NCI-H460 (cell line): ENCODE results near the gene CDK15. TPM values are rescaled to one million over a fixed set of nuclear protein-coding genes. Genes with fewer than 3 reads are reported as not detected.
"Not testable (repeated sequence)": the region's sequence is repeated elsewhere in the genome, so short reads cannot be mapped to it uniquely, and the experiment has no call there.

Experiments used
- DNase-seq: peaks from one replicate; pipeline ENCODE4 v3.0.0-alpha.2; 2016; ENCODE audit warnings: low read depth; ENCODE audit errors: extremely low read depth
- polyA plus RNA-seq: library from polyadenylated mRNA; depleted of rRNA; stranded (reverse); fragments of >200 nt; gene quantifications from 2 replicates; pipeline ENCODE4 v1.2.3, GENCODE V29; 2014; cell fraction: nucleus; rRNA removed
- total RNA-seq: library from RNA; depleted of rRNA; stranded (reverse); fragments of >200 nt; shearing (Covaris generic); gene quantifications from 2 replicates; pipeline ENCODE4 v1.2.3, GENCODE V29; 2014; rRNA removed

The CDK15 gene
- total RNA-seq, result 0.06 TPM in 1 of 2 replicates, not detected in the other
- 0.08 and 0.31 TPM in 2 replicates for polyA plus RNA-seq

DNA sequence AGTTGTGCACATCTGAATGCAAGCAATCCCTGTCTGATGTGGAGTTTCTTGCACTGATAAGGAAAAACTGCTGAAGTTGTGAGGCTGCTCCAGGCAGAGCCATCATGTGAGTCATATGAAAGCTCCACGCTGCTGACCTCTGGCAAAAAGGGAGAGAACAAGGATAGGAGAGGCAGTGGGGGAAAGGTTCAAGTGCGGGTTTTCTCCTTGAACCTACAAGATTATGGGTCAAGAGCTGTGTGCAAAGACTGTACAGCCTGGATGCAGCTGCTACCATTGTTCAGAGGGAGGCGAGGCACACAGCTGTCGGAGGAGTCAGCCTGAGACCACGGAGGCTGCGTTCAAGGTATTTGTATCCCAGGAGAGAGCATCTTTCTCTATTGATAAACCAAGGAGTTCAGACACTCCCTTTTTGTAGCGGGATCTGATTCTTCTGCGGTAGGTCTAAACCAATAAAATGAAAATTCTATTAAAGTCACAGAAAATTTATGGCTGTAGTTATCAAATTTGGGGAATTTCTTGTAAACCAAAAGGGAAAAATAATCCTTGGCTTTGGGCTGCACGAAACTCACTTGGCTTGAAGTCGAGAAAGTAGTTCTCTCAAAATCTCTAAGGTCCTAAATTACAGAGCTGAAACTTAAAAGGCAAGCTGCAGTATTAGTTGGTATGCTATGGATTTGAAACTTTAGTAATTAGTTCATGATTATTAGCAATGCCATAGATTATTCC is at the start of gene CDK15:
CDK15 (plus strand) TSS at position 96 of the 729 bp plus-strand sequence; CDS start at position 224, 128 bp downstream.
- DNase-seq, result no peak

DNA sequence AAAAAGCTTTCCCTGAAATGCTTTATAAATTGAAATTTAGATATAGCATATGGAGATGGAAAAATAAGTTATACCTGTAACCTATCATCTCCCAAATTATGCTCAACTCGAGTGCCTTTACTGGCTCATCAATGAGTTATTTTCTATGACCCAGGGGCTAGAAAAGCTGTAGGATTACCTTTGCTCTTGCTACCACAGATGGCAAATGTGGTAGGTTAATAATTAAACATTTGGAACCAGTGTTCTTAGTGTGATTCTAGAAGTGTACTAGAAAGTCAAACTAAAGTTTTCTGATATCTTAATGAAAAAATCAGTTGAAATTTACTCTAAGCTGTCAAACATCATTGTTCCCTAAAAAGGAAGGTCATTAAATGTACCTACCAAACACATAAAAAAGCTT is 48.1 kb upstream of the CDK15 start:
- no peak for DNase-seq

GRCh38 chr2:201758873-201759272 is 47.5 kb upstream of the CDK15 start:
- no peak for DNase-seq

GRCh38 chr2:201759567-201759966 is 46.8 kb upstream of the CDK15 start:
- no peak for DNase-seq

GRCh38 chr2:201761101-201761500 is 45.2 kb upstream of the CDK15 start:
- no peak for DNase-seq

- DNase-seq, result not testable (repeated sequence)
Measured at GRCh38 chr2:201764469-201764868, 41.9 kb upstream of the CDK15 start.

DNA sequence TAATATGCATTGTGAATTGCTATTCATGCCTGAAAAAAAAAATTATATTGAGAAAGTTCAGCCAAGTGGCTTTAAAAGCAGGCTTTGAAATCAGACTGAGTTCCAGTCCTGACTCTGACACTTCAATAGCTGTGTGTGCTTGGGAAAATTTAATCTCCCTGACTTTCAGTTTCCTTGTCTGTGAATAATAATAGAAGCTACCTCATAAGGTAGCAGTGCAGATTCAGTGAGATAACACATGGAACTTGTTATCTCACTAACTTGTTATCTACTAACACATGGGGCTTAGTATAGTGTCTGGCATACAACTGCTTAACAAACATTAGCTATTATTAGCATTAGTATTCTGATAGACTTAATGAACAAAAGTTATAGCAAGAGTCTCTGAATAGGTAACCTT is 40.5 kb upstream of the CDK15 start:
- DNase-seq, result no peak

DNA sequence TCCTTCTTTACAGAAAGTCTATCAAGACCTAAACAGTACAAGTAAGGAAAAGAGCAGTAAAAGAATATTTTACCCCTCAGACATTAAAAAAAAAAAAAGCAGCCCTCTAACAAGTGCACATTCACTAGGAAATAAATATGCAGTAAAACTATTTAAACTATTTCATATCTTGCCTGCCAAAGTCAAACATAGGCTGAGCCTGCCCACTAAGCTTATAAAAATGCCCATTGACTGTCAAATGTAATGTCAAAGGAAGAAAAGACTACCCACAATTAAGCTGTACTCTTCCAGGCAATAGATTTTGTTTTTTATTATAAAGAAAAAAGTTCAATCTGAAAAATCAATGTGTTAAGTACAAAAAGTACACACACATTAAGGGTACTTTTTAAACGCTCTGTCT is 37.4 kb upstream of the CDK15 start:
- no peak for DNase-seq

- DNase-seq, result no peak
Measured at GRCh38 chr2:201769666-201770373, 36.5 kb upstream of the CDK15 start.

DNA sequence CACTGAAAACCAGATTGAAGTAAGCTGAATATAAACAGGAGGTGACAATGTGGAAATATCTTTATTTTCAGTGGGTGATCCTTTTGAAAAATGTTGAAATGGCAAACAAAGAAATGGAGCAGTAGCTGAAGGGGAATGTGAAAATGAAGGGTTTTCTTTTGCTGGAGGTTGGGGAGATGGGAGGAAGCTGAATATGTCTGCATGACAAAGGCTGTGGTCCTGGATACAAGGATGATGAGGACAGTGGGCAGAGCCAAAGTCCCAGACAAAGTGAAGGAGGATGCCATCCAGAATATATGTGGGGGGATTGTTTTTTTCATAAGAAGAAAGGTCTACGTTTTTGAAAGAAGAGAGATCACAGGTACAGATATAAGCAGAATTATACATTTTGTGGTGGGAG is 32.3 kb upstream of the CDK15 start:
- DNase-seq, result no peak

DNA sequence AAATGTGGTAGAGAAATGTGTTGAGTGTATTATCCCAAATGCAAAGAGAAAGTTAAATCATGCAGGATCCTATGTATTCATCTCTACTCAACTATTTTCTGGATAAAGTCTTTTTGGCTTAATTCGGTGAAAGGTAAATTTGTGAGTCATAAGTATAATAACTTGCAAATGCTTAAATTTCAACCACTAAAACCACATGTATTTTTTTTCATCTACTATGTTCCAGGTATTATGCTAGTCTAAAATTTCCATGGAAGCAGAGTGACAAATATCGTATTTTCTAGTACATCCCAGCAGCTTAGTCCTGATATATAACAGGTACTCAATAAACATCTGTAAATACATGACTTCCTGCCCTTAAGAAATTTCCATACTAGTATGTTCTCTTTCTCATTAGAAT is 31.8 kb upstream of the CDK15 start:
- no peak for DNase-seq

DNA sequence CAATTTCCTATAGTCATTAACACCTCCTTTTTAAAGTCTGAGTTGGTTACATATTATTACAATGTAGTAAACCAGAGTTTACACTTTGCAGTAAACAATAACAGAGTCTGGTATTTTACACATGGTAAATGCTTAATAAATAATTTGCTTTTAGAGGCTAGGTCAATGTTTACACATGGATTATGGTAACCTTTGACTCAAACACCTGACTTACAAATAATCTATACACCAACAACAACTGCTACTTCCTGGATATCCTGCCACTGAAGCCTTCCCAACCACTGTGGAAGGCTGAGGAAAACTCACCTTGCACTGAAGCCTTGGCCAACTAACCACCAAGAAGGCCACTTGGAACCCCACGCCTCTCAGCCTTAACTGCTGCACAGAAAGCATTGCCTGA is 31.0 kb upstream of the CDK15 start:
- DNase-seq, result no peak

GRCh38 chr2:201777043-201777442 is 29.3 kb upstream of the CDK15 start:
- no peak for DNase-seq

DNA sequence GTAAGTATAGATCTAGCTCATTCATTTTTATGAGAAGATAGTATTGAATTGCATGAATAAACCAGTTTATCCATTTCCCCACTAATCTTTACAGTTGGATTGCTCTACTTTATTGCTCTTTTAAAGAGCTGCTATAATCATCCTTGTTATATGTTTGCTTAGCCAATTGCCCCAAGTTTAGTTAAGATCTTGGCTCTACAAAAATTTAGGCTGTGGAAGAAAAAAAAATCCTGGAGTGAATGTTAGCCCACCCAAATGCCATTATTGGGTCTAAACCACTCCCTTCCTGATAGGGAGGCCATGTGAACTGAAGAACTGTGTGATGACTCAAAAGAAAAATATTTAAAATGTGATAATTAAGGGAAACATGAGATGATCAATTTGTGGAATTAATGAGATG is 28.5 kb upstream of the CDK15 start:
- no peak for DNase-seq

DNA sequence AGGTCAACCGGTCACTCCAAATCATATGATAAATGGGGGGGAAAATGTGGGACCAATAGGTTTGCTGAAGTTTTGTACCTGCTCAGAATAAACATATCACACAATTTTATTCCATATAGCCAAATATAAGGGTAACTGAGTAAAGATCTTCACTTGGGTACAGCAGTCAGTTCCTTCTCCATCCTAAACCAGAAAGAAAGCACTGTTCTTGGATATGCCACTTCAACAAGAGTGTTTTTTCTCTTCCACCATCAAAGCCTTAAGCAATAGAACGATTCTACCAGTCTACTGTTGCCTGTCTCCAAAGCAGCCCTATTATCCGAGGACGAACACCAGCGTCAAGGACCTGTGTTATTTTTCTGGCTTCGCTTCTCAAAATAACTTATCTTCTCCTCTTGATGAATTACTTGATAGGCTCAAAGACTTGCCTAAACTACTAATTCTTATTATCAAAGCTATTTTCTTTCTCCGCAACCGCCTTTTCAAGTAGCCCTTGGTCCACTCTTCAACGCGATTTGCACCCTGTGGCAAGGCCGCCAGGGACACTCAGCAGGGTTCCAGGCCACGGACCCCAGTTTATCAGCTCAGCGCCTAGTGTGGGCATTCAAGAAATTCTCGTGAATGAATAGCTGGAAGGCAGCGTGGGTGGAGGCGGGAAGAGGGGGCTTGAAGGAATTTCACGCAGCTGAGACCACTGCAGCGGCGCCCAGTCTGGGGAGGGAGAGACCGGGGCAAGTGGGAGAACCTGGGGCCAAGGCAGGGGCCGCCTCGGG is 26.2 kb upstream of the CDK15 start:
- no peak for DNase-seq

DNA sequence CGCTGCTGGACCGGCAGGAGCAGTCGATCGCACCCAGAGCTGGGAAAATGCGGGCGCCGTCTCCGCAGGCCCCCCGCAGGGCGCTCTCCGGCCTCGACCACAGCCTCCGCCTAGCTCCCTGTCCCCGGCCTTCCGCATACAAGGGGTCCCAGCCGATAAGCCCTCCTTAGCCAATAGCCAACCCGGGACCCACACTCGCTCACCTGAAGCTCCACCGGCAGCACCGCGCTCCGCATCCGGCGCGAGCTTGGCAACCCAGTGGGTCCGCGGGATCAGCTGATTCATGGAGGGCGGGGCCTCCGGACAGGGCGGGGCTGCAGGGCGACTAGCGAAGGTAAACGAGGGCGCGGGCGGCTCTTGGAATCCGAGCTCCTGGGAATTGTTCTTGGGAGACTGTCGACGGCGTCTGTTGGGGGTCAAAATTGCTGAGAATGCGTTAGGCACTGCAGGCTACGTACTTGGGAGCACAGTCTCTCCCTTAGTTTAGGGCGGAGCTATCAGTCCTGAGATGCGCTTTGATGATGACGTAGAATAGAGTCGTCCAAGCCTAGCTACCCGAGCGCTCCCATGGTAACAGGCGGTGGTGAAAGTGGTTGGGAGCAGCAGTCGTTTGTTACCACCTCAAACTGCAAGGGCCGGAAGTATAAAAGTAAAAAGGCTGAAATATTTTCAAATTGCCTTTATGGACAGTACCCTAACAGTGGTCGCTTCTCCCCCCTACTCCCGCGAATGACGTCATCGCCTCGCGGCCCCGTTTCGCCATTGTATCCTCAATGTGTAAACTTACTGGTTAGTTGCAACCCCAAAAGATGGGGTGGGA is 25.5 kb upstream of the CDK15 start, which contains the start of gene ALS2:
ALS2 (minus strand) TSS at position 260 of the 820 bp plus-strand sequence. CDS start 12,048 bp downstream, outside the sequence.
- peak; percentile 99 for DNase-seq

DNA sequence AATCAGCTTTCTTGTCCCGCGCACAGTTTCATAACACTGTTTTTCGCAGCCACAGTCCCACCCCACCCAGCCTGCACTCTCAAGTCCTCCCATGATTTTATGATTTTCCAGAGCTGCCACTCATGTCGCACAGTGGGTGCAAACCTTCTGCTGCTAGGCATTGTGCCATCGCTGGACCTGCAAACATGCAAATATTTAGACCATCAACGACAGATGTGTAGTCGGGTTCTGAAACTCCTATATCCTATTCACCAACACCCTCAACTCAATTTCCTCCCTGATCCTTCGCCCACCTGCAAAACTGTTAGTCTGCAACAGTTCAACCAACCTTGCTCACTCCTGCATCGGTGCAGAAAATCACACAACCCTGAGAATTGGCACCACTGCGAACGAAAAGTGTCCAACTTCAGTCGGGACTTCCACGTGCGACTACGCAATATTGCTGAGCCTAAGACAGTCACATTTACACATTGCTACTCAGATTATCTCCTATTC is 24.7 kb upstream of the CDK15 start:
- DNase-seq, result no peak

- DNase-seq, result no peak
Measured at GRCh38 chr2:201784563-201784962, 21.8 kb upstream of the CDK15 start.

- DNase-seq, result no peak
Measured at GRCh38 chr2:201785135-201785534, 21.2 kb upstream of the CDK15 start.

DNA sequence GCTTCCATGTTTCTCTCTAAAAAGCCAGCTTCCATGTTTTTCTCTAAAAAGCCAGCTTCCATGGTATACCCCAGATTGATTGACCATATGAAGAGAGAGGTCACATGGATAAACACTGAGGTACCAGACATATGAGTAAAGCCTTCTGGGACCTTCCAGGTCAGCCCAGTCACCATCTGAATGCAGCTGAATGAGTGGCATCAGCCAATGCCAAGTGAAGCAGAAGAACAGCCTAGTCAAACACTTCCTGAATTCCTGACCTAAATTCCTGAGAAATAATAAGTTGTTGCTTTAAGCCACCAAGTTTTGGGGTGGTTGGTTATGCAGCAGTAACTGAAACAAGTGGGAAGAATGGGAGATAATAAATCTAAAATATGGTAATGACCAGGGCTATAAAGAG is 19.9 kb upstream of the CDK15 start:
- no peak for DNase-seq
